ENCODE data around the gene CLRN1.
"Not testable (repeated sequence)": the region's sequence is repeated elsewhere in the genome, so short reads cannot be mapped to it uniquely, and the experiment has no call there.

Gene CLRN1

GRCh38 chr3:150972366-150973071 lies at the start of gene CLRN1:
Gene CLRN1, minus strand, starts transcription at chr3:150972727. Its CDS starts 19 bp downstream, at chr3:150972708.
- DNase-seq (ENCODE audit: low spot score) = no peak

GRCh38 chr3:151016478-151016795 lies 43.9 kb upstream of the CLRN1 start:
- DNase-seq (ENCODE audit: low spot score) = no peak

GRCh38 chr3:151015767-151016477 lies 43.4 kb upstream of the CLRN1 start:
- no peak for DNase-seq (ENCODE audit: low spot score)

- DNase-seq (ENCODE audit: low spot score) = no peak
Observed at GRCh38 chr3:151015181-151015580, 42.7 kb upstream of the CLRN1 start.

- DNase-seq (ENCODE audit: low spot score) = no peak
Observed at GRCh38 chr3:151014501-151015018, 42.0 kb upstream of the CLRN1 start.

- DNase-seq (ENCODE audit: low spot score) = no peak
Observed at GRCh38 chr3:151012753-151013152, 40.2 kb upstream of the CLRN1 start.

- DNase-seq (ENCODE audit: low spot score) = peak; percentile 69
Observed at GRCh38 chr3:151011427-151011826, 38.9 kb upstream of the CLRN1 start.

GRCh38 chr3:151009981-151010380 lies 37.5 kb upstream of the CLRN1 start:
- peak; percentile 18 for DNase-seq (ENCODE audit: low spot score)

- DNase-seq (ENCODE audit: low spot score) = no peak
Observed at GRCh38 chr3:151009430-151009829, 36.9 kb upstream of the CLRN1 start.

GRCh38 chr3:151008699-151009098 lies 36.2 kb upstream of the CLRN1 start:
- no peak for DNase-seq (ENCODE audit: low spot score)

GRCh38 chr3:151003768-151004134 lies 31.2 kb upstream of the CLRN1 start:
- DNase-seq (ENCODE audit: low spot score) = no peak

- peak; percentile 72 for DNase-seq (ENCODE audit: low spot score)
Observed at GRCh38 chr3:151003029-151003767, 30.7 kb upstream of the CLRN1 start.

- no peak for DNase-seq (ENCODE audit: low spot score)
Observed at GRCh38 chr3:151002003-151002981, 29.8 kb upstream of the CLRN1 start.

GRCh38 chr3:150998996-150999395 lies 26.5 kb upstream of the CLRN1 start:
- no peak for DNase-seq (ENCODE audit: low spot score)

GRCh38 chr3:150996731-150997130 lies 24.2 kb upstream of the CLRN1 start:
- no peak for DNase-seq (ENCODE audit: low spot score)

GRCh38 chr3:150995510-150995909 lies 23.0 kb upstream of the CLRN1 start:
- DNase-seq (ENCODE audit: low spot score) = no peak

GRCh38 chr3:150989208-150989607 lies 16.7 kb upstream of the CLRN1 start:
- no peak for DNase-seq (ENCODE audit: low spot score)

GRCh38 chr3:150988395-150988794 lies 15.9 kb upstream of the CLRN1 start:
- not testable (repeated sequence) for DNase-seq (ENCODE audit: low spot score)

- no peak for DNase-seq (ENCODE audit: low spot score)
Observed at GRCh38 chr3:150985711-150986110, 13.2 kb upstream of the CLRN1 start.

- no peak for DNase-seq (ENCODE audit: low spot score)
Observed at GRCh38 chr3:150984066-150984465, 11.5 kb upstream of the CLRN1 start.

- no peak for DNase-seq (ENCODE audit: low spot score)
Observed at GRCh38 chr3:150978566-150979148, 6.1 kb upstream of the CLRN1 start.

Data from RKO (cell line).